ENCODE data around the gene CADPS2.

DNA sequence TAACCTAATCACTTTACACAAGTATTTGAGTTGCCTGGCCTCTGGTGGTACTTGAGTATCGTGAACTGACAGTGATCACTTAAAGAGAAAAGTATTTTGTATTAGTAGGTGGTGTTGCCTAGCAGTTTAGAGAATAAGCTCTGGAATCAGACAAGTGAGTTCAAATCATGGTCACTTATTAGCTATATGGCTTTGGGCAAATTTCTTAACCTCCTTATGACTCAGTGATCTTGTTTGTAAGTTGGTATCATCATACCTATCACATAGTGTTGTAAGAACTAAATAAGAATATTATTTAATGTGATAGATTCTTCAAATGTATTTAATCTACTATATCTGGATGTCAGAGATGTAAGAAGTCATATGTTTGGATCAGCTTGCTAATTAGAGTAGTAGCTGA is 351.2 kb downstream of the CADPS2 start:
- TF ChIP-seq, protein P1, sequence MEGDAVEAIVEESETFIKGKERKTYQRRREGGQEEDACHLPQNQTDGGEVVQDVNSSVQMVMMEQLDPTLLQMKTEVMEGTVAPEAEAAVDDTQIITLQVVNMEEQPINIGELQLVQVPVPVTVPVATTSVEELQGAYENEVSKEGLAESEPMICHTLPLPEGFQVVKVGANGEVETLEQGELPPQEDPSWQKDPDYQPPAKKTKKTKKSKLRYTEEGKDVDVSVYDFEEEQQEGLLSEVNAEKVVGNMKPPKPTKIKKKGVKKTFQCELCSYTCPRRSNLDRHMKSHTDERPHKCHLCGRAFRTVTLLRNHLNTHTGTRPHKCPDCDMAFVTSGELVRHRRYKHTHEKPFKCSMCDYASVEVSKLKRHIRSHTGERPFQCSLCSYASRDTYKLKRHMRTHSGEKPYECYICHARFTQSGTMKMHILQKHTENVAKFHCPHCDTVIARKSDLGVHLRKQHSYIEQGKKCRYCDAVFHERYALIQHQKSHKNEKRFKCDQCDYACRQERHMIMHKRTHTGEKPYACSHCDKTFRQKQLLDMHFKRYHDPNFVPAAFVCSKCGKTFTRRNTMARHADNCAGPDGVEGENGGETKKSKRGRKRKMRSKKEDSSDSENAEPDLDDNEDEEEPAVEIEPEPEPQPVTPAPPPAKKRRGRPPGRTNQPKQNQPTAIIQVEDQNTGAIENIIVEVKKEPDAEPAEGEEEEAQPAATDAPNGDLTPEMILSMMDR (conservative IDR thresholded peaks at IDR 0.05 in 1 of 2, IDR thresholded peaks at IDR 0.05 in 1 of 2; ENCODE audit: extremely low read depth in 1 of 2, insufficient read depth in 1 of 2, low read depth in 1 of 2, low read length in 2 of 2) = no peak
- TF ChIP-seq EZH2 (IDR thresholded peaks at IDR 0.05; ENCODE audit: borderline replicate concordance, low read length) = no peak
